GM19452 (cell line): ENCODE results near the gene PDCD4.

ENCODE experiments used
- ATAC-seq: cut with Tn5 transposase; IDR thresholded peaks from one replicate; pipeline ENCODE4 v1.9.1; 2021; ENCODE audit not compliant: unreplicated experiment

PDCD4 gene

DNA sequence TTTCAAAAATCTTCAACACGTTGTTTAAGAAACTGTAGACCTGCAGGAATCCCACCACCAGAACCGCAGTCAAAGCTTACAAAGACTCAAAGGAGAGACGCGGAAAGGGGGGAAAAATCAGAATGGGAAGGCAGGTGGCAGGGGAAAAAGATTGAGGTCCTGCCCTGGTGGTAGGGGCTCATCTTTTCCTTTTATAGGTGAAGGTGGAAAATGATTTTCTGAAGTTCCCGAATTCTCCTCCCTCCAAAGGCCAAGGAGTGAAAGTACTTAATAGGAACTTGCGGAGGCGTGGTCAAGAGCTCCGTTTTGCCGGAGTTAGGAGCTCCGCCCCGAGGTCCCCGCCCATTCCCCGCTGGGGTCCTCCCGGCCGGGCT lies 46.5 kb downstream of the PDCD4 start:
- ATAC-seq: no peak

DNA sequence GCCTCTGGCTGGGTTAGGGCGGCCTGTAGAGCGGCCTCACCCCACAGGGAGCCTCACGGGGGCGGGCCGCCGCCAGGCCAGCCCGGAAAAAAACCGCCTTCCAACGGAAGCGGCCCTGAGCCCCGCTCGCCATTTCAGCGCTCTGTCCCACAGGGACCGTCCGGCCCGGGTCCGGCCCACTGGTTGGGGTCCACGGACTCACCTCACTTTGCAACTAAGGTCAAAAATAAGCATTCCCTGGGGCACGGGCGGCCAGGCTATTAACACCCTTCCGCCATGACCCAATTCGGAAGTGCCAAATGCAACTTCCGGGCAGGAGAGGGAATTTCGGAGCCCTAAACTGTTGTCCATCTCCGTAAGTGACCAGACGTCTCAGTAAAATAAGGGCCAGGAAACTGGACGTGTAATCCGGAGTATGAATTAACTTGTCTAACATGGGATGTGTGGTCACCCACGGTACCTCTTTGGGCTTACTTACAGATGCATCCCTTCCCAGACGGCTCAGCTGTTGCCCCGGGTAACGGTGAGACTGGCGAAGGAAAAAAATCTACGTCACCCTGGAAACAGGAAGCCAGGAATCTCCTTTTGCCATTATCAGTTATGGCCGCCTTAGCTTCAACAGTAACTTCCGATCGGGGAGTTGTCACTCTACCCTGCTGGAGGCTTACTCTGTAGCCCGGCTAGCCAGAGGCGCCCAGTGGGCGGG lies 47.1 kb downstream of the PDCD4 start, which contains the start of gene BBIP1:
TSS of gene BBIP1 (minus strand) at position 538 of the 706 bp plus-strand sequence. CDS start 1,023 bp downstream, outside the sequence.
- peak; percentile 81 for ATAC-seq

DNA sequence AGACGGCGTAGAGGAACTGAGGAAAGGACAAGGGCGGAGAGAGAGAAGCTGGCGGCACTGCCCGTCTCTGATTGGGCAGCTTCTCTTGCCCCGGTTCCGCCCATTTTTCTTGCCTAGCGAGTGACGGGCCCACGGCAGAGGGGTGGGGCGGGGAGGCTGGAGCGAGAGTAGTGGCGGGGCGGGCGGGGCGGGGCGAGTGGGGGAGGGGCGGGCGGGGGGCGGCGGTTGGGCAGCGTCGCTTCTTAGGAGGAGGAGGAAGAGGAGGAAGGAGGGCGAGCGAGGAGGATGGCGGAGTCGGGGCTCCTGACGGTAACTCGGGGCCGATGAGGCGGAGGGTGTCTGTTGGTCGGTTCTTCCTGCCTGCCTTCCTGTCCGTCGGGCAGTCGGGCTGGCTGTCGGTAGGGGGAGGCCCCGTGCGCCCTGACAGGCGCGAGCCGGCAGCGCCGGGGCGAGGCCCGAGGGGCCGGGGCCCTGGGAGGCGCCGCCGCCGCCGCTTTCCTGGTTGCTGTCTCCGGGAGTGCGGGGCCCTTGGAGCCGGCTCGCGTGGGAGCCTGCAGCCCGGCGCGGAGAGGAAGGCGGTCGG lies 47.7 kb downstream of the PDCD4 start, which contains the start of gene SHOC2:
TSS of gene SHOC2 (plus strand) at position 256 of the 583 bp plus-strand sequence. CDS start 44,755 bp downstream, outside the sequence.
- peak; percentile 6 for ATAC-seq

DNA sequence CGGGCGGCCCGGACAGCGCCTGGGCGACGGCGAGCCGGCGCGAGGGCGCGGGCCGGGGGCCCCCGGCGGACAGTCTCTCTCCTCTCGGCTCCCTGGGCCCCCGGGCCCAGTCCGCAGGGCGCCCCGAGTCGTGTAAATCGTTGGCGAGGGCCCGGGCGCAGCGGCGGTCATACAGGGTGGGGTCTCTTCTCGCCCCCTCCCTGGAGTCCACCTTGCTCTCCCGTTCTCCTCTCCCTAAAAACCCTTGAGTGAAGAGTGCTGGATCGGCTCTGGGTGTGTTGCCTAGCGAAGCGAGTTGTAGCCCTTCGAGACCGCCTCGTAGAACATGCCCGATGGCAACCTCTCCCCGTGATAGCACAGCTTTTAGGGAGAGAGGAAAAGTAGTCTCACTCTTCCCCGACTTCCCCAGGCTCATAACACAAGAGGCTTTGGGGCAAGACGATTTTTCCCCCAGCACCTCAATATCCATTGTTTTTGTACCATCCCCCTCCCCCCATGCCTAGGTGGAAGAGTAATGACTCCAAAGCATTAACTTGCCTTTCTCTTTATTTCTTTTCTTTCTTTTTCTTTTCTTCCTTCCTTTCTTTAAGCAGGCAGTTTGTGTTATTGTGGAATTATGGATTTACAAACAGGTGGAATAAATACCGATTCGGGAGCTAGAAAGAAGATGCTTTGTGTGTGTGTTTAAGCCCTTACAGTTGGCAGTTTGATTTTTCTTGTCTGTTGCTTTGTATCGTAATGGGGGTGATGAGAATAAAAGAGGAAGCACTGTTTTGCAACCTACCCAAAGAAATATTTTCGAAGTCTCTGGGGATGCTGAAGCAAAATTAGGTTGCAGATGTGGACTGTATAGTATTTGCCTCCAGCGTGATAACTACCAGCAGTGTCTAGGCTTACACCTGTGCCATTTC lies 48.5 kb downstream of the PDCD4 start:
- peak; percentile 21 for ATAC-seq

DNA sequence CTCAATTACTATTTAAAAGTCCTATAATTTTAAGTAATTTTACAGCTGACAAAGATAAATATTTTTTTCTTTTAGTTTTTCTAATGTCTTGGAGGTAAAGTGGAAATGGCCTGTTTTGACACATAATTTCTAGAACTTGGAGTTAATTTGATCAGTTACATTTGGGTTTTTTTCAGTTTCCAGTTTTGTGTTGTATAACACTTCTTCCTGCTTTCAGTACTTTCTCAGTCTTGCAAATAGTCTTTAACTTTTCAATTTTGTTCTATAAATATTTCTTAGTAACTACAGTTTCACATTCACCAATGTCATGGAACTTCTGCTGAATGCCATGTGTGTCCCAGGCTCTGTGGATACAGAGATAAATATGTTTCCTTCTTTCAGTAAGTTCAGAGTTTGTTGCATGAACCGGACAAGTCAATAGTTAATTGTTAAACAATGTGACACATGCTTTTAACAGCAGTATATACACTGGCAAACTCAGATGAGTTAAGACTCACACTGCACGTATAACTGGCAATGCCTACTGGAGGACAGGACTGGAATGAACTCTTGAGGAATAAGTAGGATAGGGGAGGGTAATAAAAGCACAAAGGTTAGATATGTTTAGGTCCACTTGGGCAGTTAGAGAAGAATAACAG lies 52.2 kb downstream of the PDCD4 start:
- ATAC-seq: peak; percentile 17

DNA sequence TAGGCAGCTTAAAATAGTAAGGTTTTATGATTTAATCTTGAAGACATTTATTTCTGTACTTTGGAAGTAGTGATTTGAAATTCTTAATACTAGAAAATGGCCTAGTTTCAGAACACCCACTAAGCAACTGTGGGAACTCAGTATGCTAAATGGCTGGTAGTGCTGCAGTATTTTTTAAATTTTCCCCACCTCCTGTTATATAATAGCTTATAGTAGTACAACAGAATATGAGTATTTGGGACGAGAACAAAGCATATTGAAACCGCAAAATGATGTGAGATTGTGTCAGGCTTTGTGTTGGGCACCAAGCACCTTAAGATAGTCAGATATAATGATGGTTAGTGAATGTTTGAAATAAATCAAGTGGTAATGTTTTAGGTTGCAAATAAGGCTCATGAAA lies 55.7 kb downstream of the PDCD4 start:
- ATAC-seq: no peak

DNA sequence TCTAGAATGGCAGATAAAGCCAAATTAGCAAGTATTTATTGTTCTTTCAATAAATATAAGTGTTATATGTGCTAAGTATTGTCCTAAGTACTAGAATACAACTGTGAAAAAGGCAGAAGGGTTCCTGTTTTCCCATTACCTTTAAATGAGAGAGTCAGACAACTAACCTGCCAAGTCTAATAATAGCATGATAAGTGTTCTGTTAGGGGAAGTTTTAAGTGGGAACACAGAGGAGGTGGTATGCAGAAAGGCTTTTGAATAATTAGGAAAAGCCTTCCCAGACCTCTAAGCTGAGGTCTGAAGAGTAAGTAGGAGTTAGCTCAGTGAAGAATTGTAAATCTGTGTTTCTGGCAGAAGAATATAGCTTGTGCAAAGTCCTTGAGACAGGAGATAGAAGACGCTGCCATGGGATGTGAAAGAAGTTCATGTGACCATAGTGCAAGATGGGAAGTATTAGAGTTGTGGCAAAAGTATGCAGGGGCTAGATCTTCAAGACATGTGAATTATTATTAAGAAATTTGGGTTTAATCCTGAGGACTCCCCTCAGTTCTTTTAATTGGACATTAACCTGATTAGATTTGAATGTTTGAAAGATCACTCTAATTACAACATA lies 60.1 kb downstream of the PDCD4 start:
- ATAC-seq: no peak

DNA sequence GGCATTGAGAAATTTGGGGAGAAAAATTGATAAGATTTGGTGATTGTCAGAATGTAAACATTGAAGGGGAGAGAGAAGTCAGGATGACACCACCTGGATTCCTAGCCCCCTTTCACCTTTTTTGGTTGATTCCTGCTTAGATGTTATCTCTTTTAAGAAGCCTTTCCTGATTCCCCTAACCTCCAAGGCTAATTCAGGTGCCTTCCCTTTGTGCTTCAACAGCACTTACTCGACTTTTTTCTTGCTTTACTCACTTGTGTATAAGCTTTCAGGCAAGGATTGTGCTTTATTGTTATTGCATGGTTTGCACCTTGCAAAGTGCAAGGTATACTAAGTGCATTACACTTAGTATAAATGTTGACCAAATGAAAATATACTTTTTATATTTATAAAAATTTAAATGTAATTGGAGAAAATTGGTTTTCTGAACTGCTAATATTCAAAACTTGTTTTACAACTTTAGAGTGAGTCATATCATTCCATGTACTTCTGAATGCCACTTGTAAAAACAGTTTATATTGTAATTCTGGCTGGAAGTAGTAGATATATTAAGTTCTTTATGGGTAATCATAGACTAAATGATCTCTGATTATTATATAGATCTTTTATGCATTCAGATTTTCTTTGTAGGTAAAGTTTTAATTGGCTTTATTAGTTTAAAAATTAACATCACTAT lies 60.9 kb downstream of the PDCD4 start:
- ATAC-seq: no peak

DNA sequence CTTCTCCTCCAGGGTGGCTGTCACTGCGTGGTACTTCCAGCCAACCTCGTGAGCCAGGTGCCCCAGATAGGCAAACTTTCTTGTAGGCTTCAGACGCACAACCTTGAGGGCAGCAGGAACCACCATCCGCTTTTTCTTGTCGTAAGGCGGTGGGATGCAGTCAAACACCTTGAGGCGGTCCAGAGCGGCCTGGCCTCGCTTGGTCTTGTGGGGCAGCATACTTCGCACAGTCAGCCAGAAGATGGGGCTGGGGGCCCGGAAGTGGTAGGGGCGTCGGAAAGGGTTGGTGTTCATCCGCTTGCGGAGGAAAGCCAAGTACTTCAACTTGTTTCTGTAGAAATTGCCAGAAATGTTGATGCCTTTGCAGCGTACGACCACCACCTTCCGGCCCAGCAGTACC lies 65.0 kb downstream of the PDCD4 start:
- no peak for ATAC-seq

DNA sequence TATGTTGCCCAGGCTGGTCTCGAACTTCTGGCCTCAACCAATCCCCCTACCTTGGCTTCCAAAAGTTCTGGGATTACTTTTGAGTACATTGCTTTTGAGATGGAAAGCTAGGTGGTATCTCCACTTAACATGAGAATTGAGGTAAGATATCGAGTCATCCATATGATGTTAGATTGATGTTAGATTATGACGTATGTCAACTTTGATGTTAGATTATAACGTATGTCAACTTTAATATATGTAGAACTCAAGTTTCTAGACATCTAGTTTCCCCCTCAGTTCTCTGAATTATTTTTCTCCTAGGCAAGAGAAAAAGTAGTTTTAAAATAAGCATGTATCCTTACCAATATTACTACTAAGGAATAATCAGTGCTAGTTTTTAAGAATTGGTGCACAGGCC lies 67.7 kb downstream of the PDCD4 start:
- ATAC-seq: no peak

DNA sequence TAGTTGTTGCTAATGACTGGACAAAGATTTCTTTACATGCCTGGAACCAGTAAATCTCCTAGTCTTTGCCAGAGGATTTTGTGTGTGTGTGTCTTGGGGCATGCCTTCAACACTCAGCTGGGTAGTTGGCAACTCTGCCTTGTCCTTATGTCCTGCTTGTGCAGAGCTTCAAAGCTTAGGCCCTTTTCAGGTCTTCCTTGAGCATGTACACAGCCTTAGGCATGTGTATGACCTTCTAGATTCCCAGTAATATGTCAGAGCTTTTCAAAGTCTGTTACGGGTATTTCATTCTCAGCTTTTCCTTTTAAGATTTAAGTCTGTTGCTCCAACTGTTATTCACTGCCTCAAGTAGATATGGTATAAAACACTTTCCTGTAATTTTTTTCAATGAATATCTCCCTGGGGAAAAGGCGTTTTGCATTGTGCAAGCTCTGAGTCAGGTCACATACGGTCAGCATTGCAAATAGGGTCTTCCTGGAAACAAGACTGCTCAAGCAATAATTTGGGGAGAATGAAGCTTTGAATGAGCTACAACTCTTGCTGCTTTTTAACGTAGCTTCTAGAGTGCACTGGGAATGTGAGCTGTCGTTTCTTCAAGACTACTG lies 73.2 kb downstream of the PDCD4 start:
- no peak for ATAC-seq

DNA sequence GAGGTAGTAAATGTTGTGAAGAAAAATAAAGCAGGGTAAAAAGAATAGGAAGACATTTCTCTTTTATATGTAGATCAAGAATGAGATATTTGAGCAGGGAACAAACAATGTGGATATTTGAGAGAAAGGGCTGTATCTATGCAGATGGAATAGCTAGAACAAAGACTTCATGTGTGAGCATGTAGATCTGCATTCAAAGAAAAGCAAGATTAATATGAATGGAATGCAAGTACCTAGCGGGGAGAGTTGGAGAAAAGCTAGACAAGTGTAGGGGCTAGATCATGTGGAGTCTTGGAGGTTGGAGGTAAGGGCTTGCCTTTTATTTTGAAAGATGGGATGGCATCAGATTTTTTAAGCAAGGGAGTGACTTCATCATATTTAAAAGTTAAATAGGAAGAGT lies 74.8 kb downstream of the PDCD4 start:
- no peak for ATAC-seq

DNA sequence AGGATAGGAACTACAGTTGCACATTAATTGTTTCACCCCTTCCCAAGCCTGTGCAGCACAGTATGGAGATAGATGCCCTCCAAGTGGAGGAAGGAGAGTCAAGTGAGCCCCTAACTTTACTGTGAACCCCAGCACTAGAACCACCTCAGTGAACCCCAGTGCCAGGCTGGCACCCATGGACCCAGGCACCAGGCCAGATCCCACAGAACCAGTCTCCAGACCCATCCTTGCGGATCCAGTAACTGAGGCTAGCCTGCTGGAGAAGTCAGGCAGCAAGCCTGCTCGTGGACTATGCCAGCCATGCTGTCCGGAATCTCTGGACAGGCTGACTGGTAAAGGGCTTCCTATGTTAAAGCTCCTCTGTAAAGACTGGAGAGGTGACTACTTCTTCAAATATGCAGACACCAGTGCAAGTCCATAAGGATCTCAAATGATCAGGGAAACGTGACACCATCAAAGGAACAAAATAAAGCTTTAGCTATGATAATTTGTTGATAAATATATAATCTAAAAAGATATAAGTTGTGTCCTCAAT lies 75.4 kb downstream of the PDCD4 start:
- no peak for ATAC-seq
